Mesendoderm (in vitro differentiated cells): Measurements from ENCODE around the gene CERKL.

Experiments used
- DNase-seq: peaks from one replicate; pipeline ENCODE4 v3.0.0; 2013
- H2AK5ac ChIP-seq: 2 replicates; pipeline ENCODE4 v1.6.1; 2013; ENCODE audit warnings: low read length, inconsistent platforms
- H2BK120ac ChIP-seq: 2 replicates; pipeline ENCODE4 v1.6.1; 2013; ENCODE audit warnings: low read depth, mild to moderate bottlenecking, low read length, moderate library complexity, mixed read lengths
- H2BK15ac ChIP-seq: replicated peaks from 2 replicates; pipeline ENCODE4 v1.6.1; 2013; ENCODE audit warnings: low read depth, mild to moderate bottlenecking, moderate library complexity
- H2BK5ac ChIP-seq: 2 replicates; pipeline ENCODE4 v1.6.1; 2013; ENCODE audit warnings: low read length, inconsistent platforms
- H3K18ac ChIP-seq: 2 replicates; pipeline ENCODE4 v1.6.1; 2013; ENCODE audit warnings: mild to moderate bottlenecking, low read length, mixed read lengths
- H3K23ac ChIP-seq: one replicate; pipeline ENCODE4 v1.6.1; 2013; ENCODE audit warnings: low read length
- H3K27ac ChIP-seq: 2 replicates; pipeline ENCODE4 v1.5.1; 2013; ENCODE audit warnings: low read depth, mild to moderate bottlenecking, inconsistent platforms, low read length, moderate library complexity
- H3K27me3 ChIP-seq: 2 replicates; pipeline ENCODE4 v1.6.1; 2013; ENCODE audit warnings: low read length, control low read depth, mild to moderate bottlenecking, inconsistent platforms; ENCODE audit not compliant: insufficient read depth, poor library complexity
- H3K36me3 ChIP-seq: 2 replicates; pipeline ENCODE4 v1.6.1; 2013; ENCODE audit warnings: low read length, inconsistent platforms; ENCODE audit not compliant: control insufficient read depth, insufficient read depth
- H3K4ac ChIP-seq: one replicate; pipeline ENCODE4 v1.6.1; 2013; ENCODE audit warnings: low read depth, mild to moderate bottlenecking, low read length, moderate library complexity
- H3K4me1 ChIP-seq: 2 replicates; pipeline ENCODE4 v1.6.1; 2013; ENCODE audit warnings: low read depth, low read length, inconsistent platforms; ENCODE audit not compliant: control insufficient read depth
- H3K4me2 ChIP-seq: 2 replicates; pipeline ENCODE4 v1.6.1; 2013; ENCODE audit warnings: low read length
- H3K4me3 ChIP-seq: 2 replicates; pipeline ENCODE4 v1.5.1; 2013; ENCODE audit warnings: mild to moderate bottlenecking, low read length
- H3K56ac ChIP-seq: one replicate; pipeline ENCODE4 v1.6.1; 2013; ENCODE audit warnings: low read length
- H3K79me1 ChIP-seq: 2 replicates; pipeline ENCODE4 v1.6.1; 2013; ENCODE audit warnings: low read length, inconsistent platforms
- H3K79me2 ChIP-seq: 2 replicates; pipeline ENCODE4 v1.6.1; 2013; ENCODE audit warnings: mild to moderate bottlenecking, low read length; ENCODE audit not compliant: control insufficient read depth, insufficient read depth
- H3K9ac ChIP-seq: 2 replicates; pipeline ENCODE4 v1.6.1; 2013; ENCODE audit warnings: low read length, inconsistent platforms
- H4K5ac ChIP-seq: one replicate; pipeline ENCODE4 v1.6.1; 2013; ENCODE audit warnings: low read length
- H4K8ac ChIP-seq: one replicate; pipeline ENCODE4 v1.6.1; 2013; ENCODE audit warnings: low read depth, mild to moderate bottlenecking, control low read depth, low read length, moderate library complexity
- WGBS: extraction: QIAGEN DNeasy Blood & Tissue Kit; methylation state at CpG from one replicate; pipeline ENCODE4 v1.1.7; 2013; ENCODE audit warnings: low lambda C conversion rate, missing lambda C conversion rate; ENCODE audit not compliant: insufficient coverage; ENCODE audit errors: extremely low coverage; 5-methylcytosine and 5-hydroxymethylcytosine counted together

Gene CERKL

GRCh38 chr2:181566334-181567032 is 90.4 kb downstream of the CERKL start:
- H3K27me3 ChIP-seq = no peaks in the 10 kb centered on the region
- no peaks in the 10 kb centered on the region for H3K4me1 ChIP-seq
- H3K4me2 ChIP-seq = no peak overlapping the region
- no CpG with 5 or more reads among the region's 6 CpGs for WGBS
- no peak overlapping the region for H3K4ac ChIP-seq
- H2BK120ac ChIP-seq = no peak overlapping the region
- no peak overlapping the region for H3K9ac ChIP-seq
- no peak overlapping the region for H2BK5ac ChIP-seq
- no peaks in the 10 kb centered on the region for H3K79me1 ChIP-seq
- H3K27ac ChIP-seq = no peak overlapping the region
- no peak overlapping the region for H3K56ac ChIP-seq
- no peak overlapping the region for H3K23ac ChIP-seq
- no peak overlapping the region for H3K18ac ChIP-seq
- H3K79me2 ChIP-seq = no peaks in the 10 kb centered on the region
- no peak overlapping the region for H2BK15ac ChIP-seq
- no peak overlapping the region for H2AK5ac ChIP-seq
- H3K4me3 ChIP-seq = no peak overlapping the region
- H4K8ac ChIP-seq = no peak overlapping the region
- no peak for DNase-seq
- no peak overlapping the region for H4K5ac ChIP-seq
- no peaks in the 10 kb centered on the region for H3K36me3 ChIP-seq

GRCh38 chr2:181563101-181563692 is 93.7 kb downstream of the CERKL start:
- DNase-seq = no peak
- H2AK5ac ChIP-seq = no peak overlapping the region
- H3K4me3 ChIP-seq = no peak overlapping the region
- no peak overlapping the region for H3K27ac ChIP-seq
- H2BK15ac ChIP-seq = no peak overlapping the region
- H3K23ac ChIP-seq = no peak overlapping the region
- no peak overlapping the region for H3K9ac ChIP-seq
- H3K79me2 ChIP-seq = no peaks in the 10 kb centered on the region
- no peaks in the 10 kb centered on the region for H3K36me3 ChIP-seq
- no peak overlapping the region for H3K4me2 ChIP-seq
- no peak overlapping the region for H4K8ac ChIP-seq
- no peaks in the 10 kb centered on the region for H3K4me1 ChIP-seq
- H2BK5ac ChIP-seq = no peak overlapping the region
- H2BK120ac ChIP-seq = no peak overlapping the region
- H4K5ac ChIP-seq = no peak overlapping the region
- WGBS = no CpG with 5 or more reads among the region's 1 CpG
- no peak overlapping the region for H3K56ac ChIP-seq
- no peak overlapping the region for H3K4ac ChIP-seq
- H3K79me1 ChIP-seq = no peaks in the 10 kb centered on the region
- H3K18ac ChIP-seq = no peak overlapping the region
- no peaks in the 10 kb centered on the region for H3K27me3 ChIP-seq

- Histone ChIP-seq H4K5ac (no peak overlapping the region), H3K36me3 (no peaks in the 10 kb centered on the region), H2AK5ac (no peak overlapping the region), H2BK5ac (no peak overlapping the region), H4K8ac (no peak overlapping the region), H3K23ac (no peak overlapping the region), H3K56ac (no peak overlapping the region), H3K9ac (no peak overlapping the region), H2BK120ac (no peak overlapping the region), H3K4ac (no peak overlapping the region), H3K18ac (no peak overlapping the region), H3K27me3 (no peaks in the 10 kb centered on the region), H3K27ac (no peak overlapping the region), H3K79me1 (no peaks in the 10 kb centered on the region), H2BK15ac (no peak overlapping the region), H3K4me2 (no peak overlapping the region), H3K79me2 (no peaks in the 10 kb centered on the region), H3K4me3 (no peak overlapping the region), H3K4me1 (no peaks in the 10 kb centered on the region)
- no peak for DNase-seq
- WGBS = no CpG with 5 or more reads among the region's 2 CpGs
Measured at GRCh38 chr2:181558371-181558770, 98.5 kb downstream of the CERKL start.

GRCh38 chr2:181554061-181554830 is 102.7 kb downstream of the CERKL start:
- H3K4me3 ChIP-seq = no peak overlapping the region
- no peak overlapping the region for H3K56ac ChIP-seq
- H3K79me1 ChIP-seq = no peaks in the 10 kb centered on the region
- no peak overlapping the region for H4K5ac ChIP-seq
- no peaks in the 10 kb centered on the region for H3K36me3 ChIP-seq
- H3K4ac ChIP-seq = no peak overlapping the region
- no peaks in the 10 kb centered on the region for H3K79me2 ChIP-seq
- no peaks in the 10 kb centered on the region for H3K4me1 ChIP-seq
- no peaks in the 10 kb centered on the region for H3K27me3 ChIP-seq
- WGBS = no CpG with 5 or more reads among the region's 2 CpGs
- no peak overlapping the region for H2BK15ac ChIP-seq
- no peak overlapping the region for H2AK5ac ChIP-seq
- H2BK5ac ChIP-seq = no peak overlapping the region
- H3K18ac ChIP-seq = no peak overlapping the region
- peak; percentile 35 for DNase-seq
- no peak overlapping the region for H3K27ac ChIP-seq
- no peak overlapping the region for H3K23ac ChIP-seq
- no peak overlapping the region for H4K8ac ChIP-seq
- H3K9ac ChIP-seq = no peak overlapping the region
- no peak overlapping the region for H3K4me2 ChIP-seq
- H2BK120ac ChIP-seq = no peak overlapping the region

GRCh38 chr2:181553244-181553643 is 103.7 kb downstream of the CERKL start:
- H3K18ac ChIP-seq = no peak overlapping the region

More at GRCh38 chr2:181553244-181553643, 103.7 kb downstream of the CERKL start:
- Histone ChIP-seq H3K9ac (no peak overlapping the region), H3K4me3 (no peak overlapping the region), H3K4ac (no peak overlapping the region), H2BK5ac (no peak overlapping the region), H3K27me3 (no peaks in the 10 kb centered on the region), H4K5ac (no peak overlapping the region), H3K27ac (no peak overlapping the region), H2BK120ac (no peak overlapping the region), H2BK15ac (no peak overlapping the region), H3K56ac (no peak overlapping the region), H3K36me3 (no peaks in the 10 kb centered on the region), H3K79me1 (no peaks in the 10 kb centered on the region), H4K8ac (no peak overlapping the region), H3K23ac (no peak overlapping the region), H3K79me2 (no peaks in the 10 kb centered on the region), H3K4me2 (no peak overlapping the region), H2AK5ac (no peak overlapping the region), H3K4me1 (no peaks in the 10 kb centered on the region)
- no CpG with 5 or more reads among the region's 2 CpGs for WGBS
- DNase-seq = no peak
